Hypothalamus (tissue), 51 donors: ENCODE measurements around the gene BLTP3B.

Source experiments
- DNase-seq, 51 donors: peaks; one replicate each; lab custom pipeline; 2025; lab: John Stamatoyannopoulos, UW

BLTP3B gene

DNA sequence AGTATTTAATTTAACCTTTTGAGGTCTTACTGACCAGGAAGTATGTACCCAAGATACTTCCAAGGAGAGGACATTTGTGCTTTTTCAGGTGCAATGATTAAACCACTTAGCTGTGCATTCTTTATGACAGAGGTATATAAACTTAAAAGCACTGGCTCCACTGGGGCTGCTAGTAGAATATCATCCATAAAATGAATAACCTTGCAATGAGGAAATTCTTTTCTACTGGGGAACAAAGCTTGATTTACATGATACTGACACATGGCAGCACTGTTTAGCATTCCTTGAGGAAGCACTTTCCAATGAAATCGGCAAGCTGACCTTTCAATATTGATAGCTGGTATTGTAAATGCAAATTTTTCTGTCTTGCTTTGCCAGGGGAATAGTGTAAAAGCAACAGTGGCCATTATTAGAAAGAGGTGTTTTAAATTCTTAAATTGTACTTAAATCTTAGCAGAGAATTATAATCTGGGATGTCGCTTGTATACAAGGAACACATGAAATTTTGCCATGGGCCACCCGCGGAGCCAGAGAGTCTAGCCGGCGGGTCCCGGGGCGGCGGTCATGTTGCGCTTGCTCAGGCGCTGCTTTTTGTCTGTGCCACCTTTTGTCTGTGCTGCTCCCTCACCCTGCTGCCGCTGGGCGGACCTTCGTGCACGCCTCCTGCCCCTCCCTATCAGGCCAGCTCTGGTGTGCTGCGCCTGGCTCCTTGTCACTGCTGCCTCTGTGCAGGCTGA lies 20.9 kb upstream of the BLTP3B start:
- DNase-seq = peak in 43 of 51 donors; percentile 4 to 82 (median 53)

DNA sequence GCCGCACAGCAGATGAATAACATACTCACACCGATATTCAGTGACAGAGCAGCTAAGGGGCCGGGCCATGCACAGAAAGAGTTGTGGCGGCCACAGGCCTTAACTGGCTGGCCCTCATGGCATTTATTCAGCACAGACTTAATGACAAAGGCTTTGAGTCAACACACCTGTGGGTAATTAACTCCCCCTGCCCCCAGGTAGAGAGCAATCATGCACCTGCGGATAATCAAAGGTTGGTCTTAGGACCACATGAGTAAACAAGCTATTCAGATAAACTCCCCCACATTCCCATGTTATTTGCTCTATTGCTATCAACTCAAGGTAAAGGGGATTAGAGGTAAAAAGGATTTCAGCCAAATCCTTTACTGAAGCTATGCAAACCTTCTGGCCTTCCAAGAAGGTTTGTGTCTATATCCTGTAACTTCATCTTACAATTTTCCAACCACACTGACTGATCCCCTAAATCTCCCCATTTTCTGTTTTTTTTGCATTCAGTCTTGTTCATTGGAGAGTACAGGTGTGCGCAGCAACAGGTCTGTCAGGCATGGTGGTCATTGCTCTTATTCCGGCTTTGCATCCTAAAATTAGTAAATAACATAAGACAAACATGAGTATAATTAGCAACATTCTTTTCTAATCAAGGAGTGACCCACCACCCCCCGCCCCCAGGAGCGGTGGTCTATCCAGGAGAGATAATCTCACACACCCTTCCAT lies 16.9 kb upstream of the BLTP3B start:
- no peak for DNase-seq

DNA sequence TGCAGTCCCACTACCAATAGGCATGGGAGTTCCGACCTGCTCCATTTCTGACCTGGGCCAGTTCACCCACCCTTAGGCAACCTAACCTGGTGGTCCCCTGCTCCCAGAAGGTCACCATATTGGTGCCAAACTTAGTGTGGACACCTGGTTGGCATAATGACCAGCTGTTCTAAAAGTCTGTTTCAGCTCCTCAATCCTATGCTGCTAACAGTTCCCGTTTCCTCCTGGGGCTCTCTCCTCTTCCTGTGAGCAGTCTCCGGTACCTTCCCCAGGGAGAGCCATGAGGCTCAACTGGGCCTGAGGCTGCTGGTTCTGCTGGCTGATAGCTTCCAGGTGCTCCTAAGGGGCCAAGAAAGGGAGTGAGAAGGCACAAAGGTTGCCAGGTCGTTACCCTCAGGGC lies 15.9 kb upstream of the BLTP3B start:
- no peak for DNase-seq

DNA sequence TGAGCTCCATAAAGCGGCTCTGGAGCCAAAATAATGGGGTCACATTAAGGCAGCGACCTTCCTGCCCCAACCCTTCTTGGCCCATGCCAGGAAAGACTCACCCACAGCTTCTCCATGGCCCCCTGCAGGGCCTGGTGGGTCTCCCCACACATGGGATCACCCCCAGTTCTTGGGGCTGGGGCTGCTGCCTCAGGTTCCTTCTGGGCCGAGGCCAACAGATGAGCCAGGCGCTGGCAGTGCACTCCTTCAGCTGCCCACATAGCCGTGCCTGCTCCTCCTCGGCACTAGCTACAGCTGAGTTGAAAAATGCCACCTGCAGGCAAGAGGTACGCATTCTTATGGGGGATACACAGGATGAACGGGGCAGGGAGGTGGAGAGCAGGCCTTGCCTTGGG lies 14.8 kb upstream of the BLTP3B start:
- no peak for DNase-seq

DNA sequence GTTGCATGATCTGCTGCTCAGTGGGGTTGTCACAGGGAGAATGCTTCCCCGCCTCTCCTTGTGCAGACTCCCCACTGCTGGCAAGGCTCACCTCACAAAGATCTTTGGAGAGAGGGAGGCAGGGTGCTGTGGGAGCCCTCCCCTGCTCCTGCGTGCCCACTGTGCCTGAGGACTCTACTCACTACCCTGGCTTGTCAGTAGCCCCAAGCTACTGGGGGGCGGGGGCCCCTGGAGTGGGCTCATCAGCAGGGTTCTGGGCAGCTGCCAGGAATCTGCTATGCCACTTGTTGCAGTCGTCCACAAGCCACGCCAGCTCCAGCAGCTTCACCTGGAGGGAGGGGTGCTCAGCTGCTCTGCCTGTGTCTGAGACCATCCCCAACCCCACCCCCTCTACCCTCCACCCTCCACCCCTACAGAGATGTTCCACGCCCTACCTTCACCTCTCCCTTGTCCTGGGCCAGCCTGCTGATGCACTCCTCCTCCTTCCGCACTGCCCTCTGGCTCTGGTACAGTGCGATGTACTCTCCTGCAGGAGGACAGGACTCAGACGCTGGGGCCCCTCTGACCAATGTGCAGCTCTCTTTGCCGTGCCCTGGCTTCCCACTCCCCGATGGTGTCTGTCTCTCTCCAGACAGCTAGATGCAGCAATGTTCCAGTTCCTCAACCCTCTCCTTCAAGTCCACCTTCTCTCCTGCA lies 14.2 kb upstream of the BLTP3B start:
- DNase-seq = no peak

DNA sequence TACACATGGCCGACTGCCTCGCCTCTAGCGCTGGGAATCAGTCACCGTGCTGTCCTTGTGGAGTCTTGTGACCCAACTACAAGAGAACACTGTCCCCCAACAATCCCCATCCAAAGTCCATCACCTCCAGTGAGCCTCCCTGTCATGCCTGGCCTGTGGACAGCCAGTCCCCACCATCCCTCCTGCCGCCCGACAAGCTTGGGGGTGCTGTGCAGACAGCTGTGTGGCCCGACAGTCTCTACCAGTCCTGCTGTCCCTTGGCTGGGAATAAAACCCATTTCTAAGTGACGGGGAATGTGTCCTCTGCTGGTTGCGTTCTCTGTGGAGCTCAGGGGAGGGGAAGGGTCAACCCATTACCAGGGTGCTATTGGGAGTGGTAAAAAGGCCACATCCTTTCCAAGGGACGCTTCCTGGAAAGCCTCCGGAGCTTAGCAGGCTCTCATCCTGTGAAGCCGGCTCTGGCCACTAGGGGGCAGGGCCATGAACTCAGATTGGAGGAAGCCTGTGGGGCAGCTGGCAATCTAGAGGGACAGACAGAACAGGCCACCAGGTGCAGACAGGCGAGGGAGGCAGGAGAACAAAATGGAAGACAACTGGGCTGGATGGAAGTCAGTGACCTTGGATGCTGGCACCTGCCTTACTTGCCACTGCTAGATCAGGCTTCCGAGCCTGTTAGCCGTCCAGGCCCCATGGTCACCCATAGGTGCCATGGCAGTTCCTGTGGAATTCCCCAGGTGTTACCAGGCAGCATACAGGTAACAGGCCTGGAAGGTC lies 12.0 kb upstream of the BLTP3B start:
- peak in 23 of 51 donors; percentile 5 to 52 (median 18) for DNase-seq

DNA sequence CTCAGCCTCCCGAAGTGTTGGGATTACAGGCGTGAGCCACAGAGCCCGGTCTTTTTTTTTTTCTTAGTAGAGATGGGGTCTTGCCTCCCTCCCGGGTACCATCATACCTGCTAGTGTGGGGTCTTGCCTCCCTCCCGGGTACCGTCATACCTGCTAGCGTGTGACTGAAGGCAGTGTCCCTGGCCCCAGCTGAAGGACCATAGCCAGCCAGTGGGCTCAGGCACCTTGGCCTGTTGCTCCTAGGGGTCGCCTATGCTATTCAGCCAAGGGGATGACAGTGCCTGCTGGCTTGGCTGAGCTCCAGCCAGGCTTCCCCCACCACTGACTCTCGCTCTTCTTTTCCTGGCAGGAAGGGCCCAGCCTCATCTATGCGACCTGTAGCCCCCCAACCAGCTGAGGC lies 10.5 kb upstream of the BLTP3B start:
- no peak for DNase-seq

DNA sequence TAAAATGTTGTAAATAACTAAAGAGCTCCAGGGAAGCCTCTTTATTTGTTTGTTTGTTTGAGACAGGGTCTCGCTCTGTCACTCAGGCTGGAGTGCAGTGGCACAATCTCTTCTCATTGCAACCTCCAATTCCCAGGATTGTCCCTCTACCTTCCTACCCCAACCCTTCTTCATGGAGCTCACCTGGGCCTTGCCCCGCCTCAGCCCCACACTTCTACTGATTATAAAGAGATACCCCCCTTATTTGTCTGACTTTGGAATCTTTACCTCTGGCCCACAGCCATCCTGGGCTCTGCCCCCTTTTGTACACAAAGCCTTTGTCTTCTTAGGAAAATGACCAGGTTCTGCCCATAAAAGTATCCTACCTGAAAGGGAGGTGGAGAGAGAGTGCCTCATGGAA lies 9.1 kb upstream of the BLTP3B start:
- DNase-seq = no peak

DNA sequence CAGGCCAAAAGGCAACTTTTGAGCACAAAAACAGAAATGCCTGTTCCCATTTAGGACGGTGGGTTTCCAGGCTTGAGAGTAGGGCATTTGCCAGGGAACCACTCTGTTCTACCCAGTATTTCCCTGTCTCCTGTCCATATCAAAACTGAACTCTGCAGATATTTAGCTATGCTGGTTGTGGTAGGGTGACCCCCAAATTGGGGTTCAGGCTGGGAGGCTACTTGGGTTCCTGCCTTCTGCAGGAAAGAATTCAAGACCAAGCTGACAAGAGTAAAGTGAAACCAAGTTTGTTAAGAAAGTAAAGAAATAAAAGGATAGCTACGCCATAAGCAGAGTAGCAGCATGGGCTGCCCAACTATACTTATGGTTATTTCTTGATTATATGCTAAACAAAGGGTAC lies 3.6 kb upstream of the BLTP3B start:
- DNase-seq = no peak

DNA sequence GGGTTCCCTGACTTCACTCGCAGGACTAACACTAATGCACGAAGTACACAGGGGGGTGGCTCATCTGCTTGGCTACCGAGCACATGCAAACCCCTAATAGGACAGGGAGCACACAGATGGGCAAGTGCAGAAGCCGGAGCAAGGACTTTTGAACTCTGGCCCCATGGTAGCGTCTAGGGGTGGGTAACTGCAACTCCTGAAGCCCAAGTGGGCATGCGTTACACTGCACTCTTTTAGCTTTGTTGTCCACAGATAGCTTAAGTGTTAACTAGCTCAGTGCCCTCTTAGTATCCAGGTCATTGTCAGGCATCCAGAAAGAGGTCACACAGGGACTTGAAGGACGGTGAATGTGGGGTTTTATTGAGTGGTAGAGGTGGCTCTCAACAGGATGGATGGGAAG lies 3.0 kb upstream of the BLTP3B start:
- DNase-seq = no peak

DNA sequence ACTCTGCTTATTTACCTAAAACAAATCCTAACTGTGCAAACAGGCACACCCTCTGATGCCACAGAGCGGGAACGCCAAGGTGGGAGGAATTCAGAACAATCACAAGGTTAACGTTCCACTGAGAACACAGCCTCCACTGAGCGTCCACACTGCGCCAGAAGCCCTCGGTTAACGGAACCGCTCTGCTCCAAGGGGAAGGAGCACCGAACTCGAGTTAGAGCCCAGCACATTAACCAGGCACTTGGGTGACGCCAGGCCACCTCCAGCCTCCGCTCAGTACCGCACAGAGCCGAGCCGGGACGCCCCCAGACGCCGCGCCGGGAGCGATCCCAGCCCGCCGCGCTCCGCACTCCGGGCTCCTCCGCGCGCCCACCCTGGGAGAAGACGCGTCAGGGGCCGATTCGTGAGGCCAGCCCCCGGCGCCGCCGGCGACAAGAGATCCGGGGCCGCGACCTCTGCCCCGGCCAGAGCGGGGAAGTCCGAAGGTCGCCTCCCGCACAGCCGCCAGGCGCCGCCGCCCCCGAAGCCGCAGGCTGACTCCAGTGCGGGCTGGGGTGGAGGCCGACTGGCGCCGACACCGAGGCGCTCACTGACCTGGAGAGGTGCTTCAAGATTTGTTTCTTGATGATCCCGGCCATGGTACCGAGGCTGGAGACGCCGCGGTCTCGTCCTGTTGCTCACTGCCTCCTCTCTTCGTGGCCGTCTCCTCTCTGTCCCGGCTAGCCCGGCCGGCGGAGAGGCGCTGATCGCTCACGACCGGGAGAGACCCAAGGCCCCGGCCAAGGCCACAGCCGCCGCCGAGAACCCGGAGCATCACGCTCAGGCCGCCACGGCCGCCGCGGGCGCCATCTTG lies 450 bp downstream of the BLTP3B start:
- DNase-seq = peak in 43 of 51 donors; percentile 8 to 82 (median 55)

DNA sequence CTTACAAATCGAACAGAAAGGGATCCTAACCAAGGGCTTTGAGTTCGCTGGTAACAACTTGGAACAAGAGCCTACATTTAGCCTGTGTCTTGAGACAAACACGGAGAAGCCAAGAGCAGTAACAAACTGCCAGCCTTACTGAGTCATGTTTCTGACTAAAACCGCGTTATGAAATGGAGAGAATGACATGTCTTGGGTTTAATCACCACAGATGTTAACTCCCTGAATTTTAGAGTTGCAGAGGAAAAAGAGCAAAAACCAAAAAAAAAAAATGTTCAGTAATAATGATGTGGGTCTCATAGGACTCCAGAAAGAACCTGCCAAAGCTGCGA lies 1.0 kb downstream of the BLTP3B start:
- peak in 5 of 51 donors; percentile 8 to 78 (median 24) for DNase-seq

DNA sequence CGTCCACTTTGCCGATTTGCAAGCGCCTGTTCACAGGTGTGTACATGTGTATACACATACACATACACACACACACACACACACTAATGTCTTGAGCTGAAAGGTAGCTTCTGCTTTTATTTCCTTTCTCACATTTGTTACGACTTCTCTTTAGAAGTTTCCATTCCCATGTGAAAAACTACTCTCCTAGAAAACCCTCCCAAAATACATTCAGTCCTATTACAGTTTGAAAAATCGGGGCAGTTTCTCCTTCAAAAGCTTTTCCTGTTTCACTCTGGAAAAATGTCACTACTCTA lies 3.9 kb downstream of the BLTP3B start:
- DNase-seq = no peak

DNA sequence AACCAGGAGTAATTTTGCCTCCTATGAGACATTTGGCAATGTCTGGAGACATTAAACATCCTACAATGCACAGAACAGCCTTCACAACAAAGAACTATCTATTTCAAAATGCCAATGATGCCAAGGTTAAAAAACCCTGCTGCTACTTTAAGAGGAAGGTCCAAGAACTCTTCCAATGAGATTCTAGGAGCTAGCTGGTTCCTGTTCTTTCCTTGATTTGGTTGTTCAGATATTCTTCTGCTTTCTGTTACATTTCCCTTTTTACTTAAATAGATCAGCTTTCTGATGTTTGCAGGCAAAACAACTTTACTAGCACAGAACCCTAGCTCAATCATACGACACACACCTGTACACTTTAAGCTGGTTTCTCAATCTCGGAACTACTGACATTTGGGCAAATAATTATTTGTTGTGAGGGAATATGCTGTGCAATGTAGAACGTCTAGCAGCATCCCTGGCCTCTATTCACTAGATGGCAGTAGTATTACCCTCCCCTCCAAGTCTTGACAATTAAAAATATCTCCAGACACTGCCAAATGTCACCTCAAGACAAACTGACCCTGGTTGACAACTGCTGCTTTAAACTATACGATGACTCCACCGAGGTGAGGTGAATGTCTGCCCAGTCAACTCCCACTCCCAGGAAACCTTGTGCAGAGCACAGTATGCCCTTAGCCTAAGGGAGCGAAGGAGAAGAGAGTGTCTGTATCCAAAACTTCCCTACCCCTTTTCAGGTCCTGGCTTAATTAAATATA lies 4.4 kb downstream of the BLTP3B start:
- DNase-seq = peak in 6 of 51 donors; percentile 3 to 36 (median 18)

DNA sequence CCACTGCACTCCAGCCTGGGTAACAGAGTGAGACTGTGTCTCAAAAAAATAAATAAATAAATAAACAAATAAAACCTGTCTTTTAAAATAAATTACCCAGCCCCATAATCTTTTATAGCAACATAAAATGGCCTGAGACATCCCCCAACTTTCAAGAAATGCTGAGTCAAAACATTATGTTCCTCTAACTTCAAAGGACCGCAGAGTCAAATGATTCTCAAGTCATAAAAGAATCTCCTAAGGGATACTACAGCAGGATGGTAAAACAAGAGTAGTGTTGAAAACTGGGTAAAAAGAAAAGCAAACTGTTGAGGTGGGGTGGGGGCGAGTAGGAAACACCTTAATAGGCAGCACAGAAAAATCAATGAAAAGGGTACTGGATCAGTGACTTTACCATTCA lies 9.5 kb downstream of the BLTP3B start:
- DNase-seq = no peak

DNA sequence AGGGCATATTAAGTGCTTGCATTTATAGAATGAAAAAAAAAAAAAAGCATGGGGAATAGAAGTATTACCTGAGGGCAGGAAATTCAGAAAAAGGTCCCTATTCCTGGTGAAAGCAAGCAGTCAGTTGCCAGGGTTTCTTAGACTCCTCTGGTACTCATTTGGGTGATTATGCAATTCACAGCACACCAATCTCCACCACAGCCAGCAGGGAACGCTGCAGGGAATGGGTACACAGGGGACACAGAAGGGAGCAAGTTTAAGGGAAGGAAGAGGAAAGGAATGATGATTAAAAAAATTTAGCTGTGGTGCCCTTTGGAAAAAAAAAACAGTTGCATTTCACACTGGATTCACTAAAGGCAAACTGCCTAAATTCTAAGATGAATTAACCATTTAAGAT lies 14.2 kb downstream of the BLTP3B start:
- peak in 15 of 51 donors; percentile 2 to 26 (median 10) for DNase-seq

DNA sequence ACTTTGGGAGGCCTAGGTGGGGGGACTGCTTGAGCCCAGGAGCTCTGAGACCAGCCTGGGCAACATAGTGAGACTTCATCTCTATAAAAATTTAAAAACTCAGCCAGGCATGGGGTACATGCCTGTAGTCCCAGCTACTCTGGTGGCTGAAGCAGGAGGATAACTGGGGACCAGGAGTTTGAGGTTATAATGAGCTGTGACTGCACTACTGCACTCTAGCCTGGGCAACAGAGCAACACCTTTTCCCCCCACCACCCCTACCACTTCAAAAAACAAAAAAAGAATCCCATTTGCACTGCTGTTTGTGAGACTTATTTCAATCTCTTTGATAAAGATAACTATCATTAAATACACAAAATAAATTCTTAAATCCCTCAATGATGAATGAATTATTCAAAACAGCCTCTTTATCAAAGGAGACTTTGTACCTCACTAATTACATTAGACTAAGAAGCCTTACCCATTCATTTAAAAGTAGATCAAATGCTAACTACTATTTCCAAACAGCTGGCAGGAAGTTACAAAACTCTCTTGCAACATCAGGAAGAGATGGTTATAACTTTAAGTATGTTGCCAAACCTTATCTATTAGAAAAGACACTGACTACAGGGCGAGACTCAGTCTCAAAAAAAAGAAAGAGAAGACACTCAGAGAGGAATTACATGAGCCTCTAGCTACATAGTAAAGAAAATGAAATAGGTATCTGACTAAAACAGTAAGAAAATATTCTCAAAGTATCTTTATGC lies 14.7 kb downstream of the BLTP3B start:
- no peak for DNase-seq

DNA sequence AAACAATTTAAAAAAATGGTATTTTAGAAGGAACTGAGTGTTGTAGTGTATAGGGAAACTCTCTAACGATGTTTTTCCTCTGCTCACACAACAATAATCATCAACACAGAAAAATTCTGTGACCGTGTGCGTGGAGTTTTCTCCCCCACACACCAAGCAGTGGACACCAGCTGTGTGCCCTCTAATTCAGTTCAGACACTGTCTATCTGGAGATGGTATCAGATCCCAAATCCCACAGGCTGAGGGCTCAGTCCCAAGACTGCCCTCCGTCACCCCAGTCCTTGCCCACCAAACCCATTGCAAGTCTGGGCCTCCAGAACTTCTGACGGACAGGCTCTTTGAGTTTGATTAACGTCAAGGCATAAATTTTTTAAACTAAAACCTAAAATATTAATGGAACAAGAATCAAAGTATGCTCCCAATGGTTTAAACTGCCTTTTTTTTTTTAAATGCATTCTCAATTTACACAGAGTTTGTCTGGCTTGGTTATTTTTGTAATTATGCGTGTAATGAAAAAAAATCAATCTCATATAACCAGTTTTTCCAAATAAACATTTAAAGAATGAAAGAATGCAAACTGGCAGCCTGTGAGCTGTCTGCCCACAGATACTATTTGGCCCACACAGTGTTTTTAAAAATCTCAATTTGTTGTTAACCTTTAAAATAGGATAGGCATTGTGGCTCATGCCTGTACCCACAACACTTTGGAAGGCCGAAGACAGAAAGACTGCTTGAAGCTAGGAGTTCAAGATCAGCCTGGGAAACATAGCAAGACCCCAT lies 19.2 kb downstream of the BLTP3B start:
- DNase-seq = no peak
